Subcutaneous adipose tissue (tissue), 4 donors: Measurements from ENCODE around the gene CTCF. TPM values are rescaled to one million over a fixed set of nuclear protein-coding genes. Genes with fewer than 3 reads are reported as not detected.

Experiments
- total RNA-seq, 4 donors: library from RNA; depleted of rRNA; stranded (reverse); fragments of >200 nt; gene quantifications; one replicate each; pipeline ENCODE4 v1.1.0, GENCODE V29; 2016
- TF ChIP-seq, protein P1 (sequence below): fragments of 450-650 bp; IDR thresholded peaks from one replicate; pipeline ENCODE4 v1.5.1; 2016; ENCODE audit warnings: low read depth, mild to moderate bottlenecking, control low read depth, antibody characterized with exemption, moderate library complexity

CTCF gene
- total RNA-seq, 4 donors from 2014 or later: 22.9 to 43.7 (median 29.3) TPM

DNA sequence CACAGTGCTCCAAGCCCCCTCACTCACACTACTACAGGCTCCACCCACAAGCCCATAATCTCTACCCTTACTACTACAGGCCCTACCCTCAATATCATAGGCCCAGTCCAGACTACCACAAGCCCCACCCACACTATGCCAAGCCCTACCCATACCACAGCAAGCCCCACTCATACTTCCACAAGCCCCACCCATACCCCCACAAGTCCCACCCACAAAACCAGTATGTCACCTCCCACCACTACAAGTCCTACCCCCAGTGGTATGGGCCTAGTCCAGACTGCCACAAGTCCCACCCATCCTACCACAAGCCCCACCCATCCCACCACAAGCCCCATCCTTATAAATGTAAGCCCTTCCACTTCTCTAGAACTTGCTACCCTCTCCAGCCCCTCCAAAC, 19.9 kb upstream of the CTCF start:
- TF ChIP-seq, protein P1, sequence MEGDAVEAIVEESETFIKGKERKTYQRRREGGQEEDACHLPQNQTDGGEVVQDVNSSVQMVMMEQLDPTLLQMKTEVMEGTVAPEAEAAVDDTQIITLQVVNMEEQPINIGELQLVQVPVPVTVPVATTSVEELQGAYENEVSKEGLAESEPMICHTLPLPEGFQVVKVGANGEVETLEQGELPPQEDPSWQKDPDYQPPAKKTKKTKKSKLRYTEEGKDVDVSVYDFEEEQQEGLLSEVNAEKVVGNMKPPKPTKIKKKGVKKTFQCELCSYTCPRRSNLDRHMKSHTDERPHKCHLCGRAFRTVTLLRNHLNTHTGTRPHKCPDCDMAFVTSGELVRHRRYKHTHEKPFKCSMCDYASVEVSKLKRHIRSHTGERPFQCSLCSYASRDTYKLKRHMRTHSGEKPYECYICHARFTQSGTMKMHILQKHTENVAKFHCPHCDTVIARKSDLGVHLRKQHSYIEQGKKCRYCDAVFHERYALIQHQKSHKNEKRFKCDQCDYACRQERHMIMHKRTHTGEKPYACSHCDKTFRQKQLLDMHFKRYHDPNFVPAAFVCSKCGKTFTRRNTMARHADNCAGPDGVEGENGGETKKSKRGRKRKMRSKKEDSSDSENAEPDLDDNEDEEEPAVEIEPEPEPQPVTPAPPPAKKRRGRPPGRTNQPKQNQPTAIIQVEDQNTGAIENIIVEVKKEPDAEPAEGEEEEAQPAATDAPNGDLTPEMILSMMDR: no peak

GRCh38 chr16:67543036-67543435, 19.3 kb upstream of the CTCF start:
- TF ChIP-seq, protein P1: no peak

DNA sequence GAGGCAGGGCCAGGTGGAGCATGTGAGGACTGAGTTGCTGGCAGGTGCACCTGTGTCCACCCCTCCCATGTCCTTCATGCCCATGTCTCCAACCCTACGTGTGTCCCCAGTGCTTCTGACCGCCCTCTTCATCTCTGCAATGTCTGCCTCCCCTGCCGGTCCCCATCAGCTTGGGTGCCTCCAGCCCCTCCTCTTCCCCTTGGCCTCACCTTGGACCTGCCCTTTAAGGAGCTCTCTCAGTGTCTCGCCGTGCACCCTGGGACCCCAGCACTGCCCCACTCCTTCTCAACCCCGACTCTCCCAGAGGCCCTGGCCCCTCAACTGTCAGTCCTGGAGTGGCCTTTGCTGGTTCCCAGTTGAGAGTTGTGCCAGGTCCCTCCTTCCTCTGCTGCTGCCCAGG, 18.7 kb upstream of the CTCF start:
- TF ChIP-seq, protein P1: no peak

DNA sequence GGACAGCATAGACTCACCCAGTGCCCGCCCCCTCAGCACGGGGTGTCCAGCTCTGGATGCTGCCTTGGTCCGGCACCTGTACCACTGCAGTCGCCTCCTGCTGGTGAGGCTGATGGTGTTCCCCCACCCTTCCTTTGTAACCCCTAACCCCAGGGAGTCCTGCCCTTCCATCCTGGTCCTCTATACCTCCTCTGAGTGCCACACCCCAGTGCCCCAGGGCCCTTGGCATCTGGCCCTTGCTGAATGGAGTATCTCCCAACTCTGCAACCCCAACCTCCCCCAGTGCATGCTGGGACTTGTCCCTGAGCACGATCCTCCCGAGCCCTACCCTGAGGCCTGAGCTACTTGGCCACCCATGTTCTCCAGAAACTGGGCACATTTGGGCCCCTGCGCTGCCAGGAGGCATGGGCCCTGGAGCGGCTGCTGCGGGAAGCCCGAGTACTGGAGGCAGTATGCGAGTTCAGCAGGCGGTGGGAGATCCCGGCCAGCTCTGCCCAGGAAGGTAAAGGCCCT, 17.9 kb upstream of the CTCF start:
- TF ChIP-seq, protein P1: no peak

- TF ChIP-seq, protein P1: no peak
Observed at GRCh38 chr16:67544844-67545664, 17.3 kb upstream of the CTCF start.

GRCh38 chr16:67545665-67546024, 16.7 kb upstream of the CTCF start:
- TF ChIP-seq, protein P1: no peak

DNA sequence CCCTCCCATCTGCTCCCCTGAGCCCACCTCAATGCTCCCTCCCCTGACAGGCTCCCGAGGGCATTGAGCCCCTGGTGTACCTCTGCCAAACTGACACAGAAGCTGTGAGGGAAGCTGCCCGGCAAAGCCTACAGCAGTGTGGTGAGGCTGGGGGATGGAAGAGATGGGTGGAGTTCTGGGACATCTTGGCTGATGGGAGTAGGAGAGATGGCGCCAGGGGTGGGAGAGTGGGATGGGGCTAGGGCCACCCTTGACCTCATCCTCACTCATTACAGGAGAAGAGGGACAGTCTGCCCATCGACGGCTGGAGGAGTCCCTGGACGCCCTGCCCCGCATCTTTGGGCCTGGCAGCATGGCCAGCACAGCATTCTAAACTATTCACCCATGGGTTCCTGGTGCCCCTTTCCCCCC, 16.2 kb upstream of the CTCF start:
- TF ChIP-seq, protein P1: no peak
